ENCODE results near the gene RAB43.
"Not testable (repeated sequence)": the region's sequence is repeated elsewhere in the genome, so short reads cannot be mapped to it uniquely, and the experiment has no call there.

RAB43 gene

GRCh38 chr3:129121792-129122411 lies at the start of gene RAB43:
Gene RAB43 (minus strand): TSS chr3:129121804. CDS start chr3:129121489, 315 bp downstream.
- Mint-ChIP-seq H3K4me1 (peaks cover 55% of the 10 kb centered on the region), H3K4me3 (peak within 1 kb of the TSS; percentile 81), H3K36me3 (ENCODE audit: insufficient read depth) (peaks cover 28% of the 10 kb centered on the region), H3K9me3 (no peaks in the 10 kb centered on the region), H3K27me3 (no peaks in the 10 kb centered on the region), H3K27ac (ENCODE audit: low read depth) (peak within 1 kb of the TSS; percentile 81)
- peak; percentile 38 for ATAC-seq (replicated peaks; ENCODE audit: extremely low read depth, poor library complexity, severe bottlenecking)
- DNase-seq (ENCODE audit: low spot score in 2 of 2) = peak; percentile 85 to 90

- Mint-ChIP-seq H3K27ac (ENCODE audit: low read depth) (no peak overlapping the region), H3K36me3 (ENCODE audit: insufficient read depth) (peaks cover 57% of the 10 kb centered on the region)
- no peak for ATAC-seq (replicated peaks; ENCODE audit: extremely low read depth, poor library complexity, severe bottlenecking)
Observed at GRCh38 chr3:129166579-129167332, 45.2 kb upstream of the RAB43 start.

GRCh38 chr3:129165594-129165993 lies 44.0 kb upstream of the RAB43 start:
- not testable (repeated sequence) for ATAC-seq (replicated peaks; ENCODE audit: extremely low read depth, poor library complexity, severe bottlenecking); H3K27ac Mint-ChIP-seq (ENCODE audit: low read depth); DNase-seq (ENCODE audit: low spot score in 2 of 2); H3K9me3 Mint-ChIP-seq; H3K4me3 Mint-ChIP-seq; H3K27me3 Mint-ChIP-seq
- Mint-ChIP-seq H3K36me3 (ENCODE audit: insufficient read depth) (peaks cover 54% of the 10 kb centered on the region), H3K4me1 (peaks cover 18% of the 10 kb centered on the region)

More at GRCh38 chr3:129166579-129167332, 45.2 kb upstream of the RAB43 start:
- Mint-ChIP-seq H3K4me1 (peaks cover 16% of the 10 kb centered on the region), H3K27me3 (no peaks in the 10 kb centered on the region), H3K4me3 (no peak overlapping the region), H3K9me3 (no peaks in the 10 kb centered on the region)
- no peak for DNase-seq (ENCODE audit: low spot score in 2 of 2)

GRCh38 chr3:129164500-129164899 lies 42.9 kb upstream of the RAB43 start:
- ATAC-seq (replicated peaks; ENCODE audit: extremely low read depth, poor library complexity, severe bottlenecking) = no peak
- no peaks in the 10 kb centered on the region for H3K27me3 Mint-ChIP-seq
- H3K9me3 Mint-ChIP-seq = no peaks in the 10 kb centered on the region
- H3K36me3 Mint-ChIP-seq (ENCODE audit: insufficient read depth) = peaks cover 47% of the 10 kb centered on the region
- no peak overlapping the region for H3K27ac Mint-ChIP-seq (ENCODE audit: low read depth)
- peaks cover 28% of the 10 kb centered on the region for H3K4me1 Mint-ChIP-seq
- no peak overlapping the region for H3K4me3 Mint-ChIP-seq
- DNase-seq (ENCODE audit: low spot score in 2 of 2) = no peak

GRCh38 chr3:129162729-129163579 lies 41.4 kb upstream of the RAB43 start:
- H3K4me1 Mint-ChIP-seq = peaks cover 35% of the 10 kb centered on the region
- ATAC-seq (replicated peaks; ENCODE audit: extremely low read depth, poor library complexity, severe bottlenecking) (no peak), DNase-seq (ENCODE audit: low spot score in 2 of 2) (no peak)
- no peaks in the 10 kb centered on the region for H3K27me3 Mint-ChIP-seq
- H3K36me3 Mint-ChIP-seq (ENCODE audit: insufficient read depth) = peaks cover 45% of the 10 kb centered on the region
- no peaks in the 10 kb centered on the region for H3K9me3 Mint-ChIP-seq
- peak overlapping the region; percentile 99 for H3K27ac Mint-ChIP-seq (ENCODE audit: low read depth)
- peak overlapping the region; percentile 99 for H3K4me3 Mint-ChIP-seq

- Mint-ChIP-seq H3K36me3 (ENCODE audit: insufficient read depth) (peaks cover 43% of the 10 kb centered on the region), H3K9me3 (no peaks in the 10 kb centered on the region), H3K4me1 (peaks cover 35% of the 10 kb centered on the region), H3K4me3 (peak overlapping the region; percentile 99), H3K27ac (ENCODE audit: low read depth) (peak overlapping the region; percentile 99), H3K27me3 (no peaks in the 10 kb centered on the region)
- ATAC-seq (replicated peaks; ENCODE audit: extremely low read depth, poor library complexity, severe bottlenecking) (no peak), DNase-seq (ENCODE audit: low spot score in 2 of 2) (no peak)
Observed at GRCh38 chr3:129161860-129162271, 40.3 kb upstream of the RAB43 start.

- ATAC-seq (replicated peaks; ENCODE audit: extremely low read depth, poor library complexity, severe bottlenecking) (peak; percentile 82), DNase-seq (ENCODE audit: low spot score in 2 of 2) (peak; percentile 73 to 83)
- Mint-ChIP-seq H3K36me3 (ENCODE audit: insufficient read depth) (peaks cover 44% of the 10 kb centered on the region), H3K4me3 (peak within 1 kb of the TSS; percentile 99), H3K4me1 (peaks cover 35% of the 10 kb centered on the region), H3K27me3 (no peaks in the 10 kb centered on the region), H3K27ac (ENCODE audit: low read depth) (peak within 1 kb of the TSS; percentile 99), H3K9me3 (no peaks in the 10 kb centered on the region)
Observed at GRCh38 chr3:129160891-129161859, 39.6 kb upstream of the RAB43 start, which contains the start of gene ISY1. Gene ISY1 (minus strand): TSS chr3:129161063. CDS start chr3:129160975, 88 bp downstream.

- peaks cover 8% of the 10 kb centered on the region for H3K4me1 Mint-ChIP-seq
Observed at GRCh38 chr3:129144786-129145185, 23.2 kb upstream of the RAB43 start.

GRCh38 chr3:129141011-129141410 lies 19.4 kb upstream of the RAB43 start:
- not testable (repeated sequence) for H3K4me1 Mint-ChIP-seq; ATAC-seq (replicated peaks; ENCODE audit: extremely low read depth, poor library complexity, severe bottlenecking); H3K9me3 Mint-ChIP-seq; H3K4me3 Mint-ChIP-seq; H3K27me3 Mint-ChIP-seq; H3K27ac Mint-ChIP-seq (ENCODE audit: low read depth); DNase-seq (ENCODE audit: low spot score in 2 of 2)
- H3K36me3 Mint-ChIP-seq (ENCODE audit: insufficient read depth) = peaks cover 68% of the 10 kb centered on the region

More at GRCh38 chr3:129144786-129145185, 23.2 kb upstream of the RAB43 start:
- no peaks in the 10 kb centered on the region for H3K27me3 Mint-ChIP-seq
- ATAC-seq (replicated peaks; ENCODE audit: extremely low read depth, poor library complexity, severe bottlenecking) (no peak), DNase-seq (ENCODE audit: low spot score in 2 of 2) (no peak)
- no peak overlapping the region for H3K27ac Mint-ChIP-seq (ENCODE audit: low read depth)
- H3K36me3 Mint-ChIP-seq (ENCODE audit: insufficient read depth) = peaks cover 55% of the 10 kb centered on the region
- no peak overlapping the region for H3K4me3 Mint-ChIP-seq
- H3K9me3 Mint-ChIP-seq = no peaks in the 10 kb centered on the region

- ATAC-seq (replicated peaks; ENCODE audit: extremely low read depth, poor library complexity, severe bottlenecking) (no peak), DNase-seq (ENCODE audit: low spot score in 2 of 2) (no peak)
- Mint-ChIP-seq H3K36me3 (ENCODE audit: insufficient read depth) (peaks cover 66% of the 10 kb centered on the region), H3K27me3 (no peaks in the 10 kb centered on the region), H3K9me3 (no peaks in the 10 kb centered on the region), H3K4me3 (no peak overlapping the region), H3K27ac (ENCODE audit: low read depth) (no peak overlapping the region), H3K4me1 (no peaks in the 10 kb centered on the region)
Observed at GRCh38 chr3:129139911-129140310, 18.3 kb upstream of the RAB43 start.

GRCh38 chr3:129136275-129136674 lies 14.7 kb upstream of the RAB43 start:
- peaks cover 61% of the 10 kb centered on the region for H3K36me3 Mint-ChIP-seq (ENCODE audit: insufficient read depth)
- DNase-seq (ENCODE audit: low spot score in 2 of 2); H3K4me3 Mint-ChIP-seq; ATAC-seq (replicated peaks; ENCODE audit: extremely low read depth, poor library complexity, severe bottlenecking); H3K27me3 Mint-ChIP-seq; H3K4me1 Mint-ChIP-seq; H3K27ac Mint-ChIP-seq (ENCODE audit: low read depth); H3K9me3 Mint-ChIP-seq: not testable (repeated sequence)

Data from central memory CD8-positive, alpha-beta T cell (primary cell).